Muscle of arm (tissue), 12 donors: ENCODE measurements around the gene GRAMD4. TPM values are rescaled to one million over a fixed set of nuclear protein-coding genes. Genes with fewer than 3 reads are reported as not detected.

ENCODE experiments used
- DNase-seq: peaks from one replicate; pipeline ENCODE4 v3.0.0-alpha.2; 2013
- polyA plus RNA-seq, 12 donors: library from polyadenylated mRNA; unstranded; fragments of 120-200 nt; gene quantifications; one replicate each; pipeline ENCODE4 v1.2.1, GENCODE V29; 2013; ENCODE audit not compliant: insufficient read length in 12 of 12

The GRAMD4 gene
- polyA plus RNA-seq, 12 donors = 11.0 to 93.7 (median 14.9) TPM

DNA sequence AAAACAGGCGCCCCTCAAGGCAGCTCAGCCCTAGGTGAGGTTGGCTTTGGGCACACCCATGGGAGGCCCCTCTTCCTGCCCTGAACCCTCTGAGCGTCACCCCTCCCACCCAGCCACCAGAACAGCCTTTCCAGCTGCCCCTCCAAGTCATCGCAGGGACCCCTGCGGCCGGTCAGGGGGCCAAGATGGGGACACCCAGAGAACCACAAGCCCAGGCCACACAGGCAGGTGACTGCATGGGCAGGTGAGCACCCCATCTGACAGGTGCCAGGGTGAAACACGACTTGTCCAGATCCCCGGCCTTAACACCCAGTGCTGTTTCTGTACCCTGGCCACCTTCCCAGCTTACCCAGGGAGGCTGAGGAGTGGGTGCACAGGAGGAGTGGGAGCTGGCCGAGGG, 24.6 kb upstream of the GRAMD4 start:
- DNase-seq = no peak

DNA sequence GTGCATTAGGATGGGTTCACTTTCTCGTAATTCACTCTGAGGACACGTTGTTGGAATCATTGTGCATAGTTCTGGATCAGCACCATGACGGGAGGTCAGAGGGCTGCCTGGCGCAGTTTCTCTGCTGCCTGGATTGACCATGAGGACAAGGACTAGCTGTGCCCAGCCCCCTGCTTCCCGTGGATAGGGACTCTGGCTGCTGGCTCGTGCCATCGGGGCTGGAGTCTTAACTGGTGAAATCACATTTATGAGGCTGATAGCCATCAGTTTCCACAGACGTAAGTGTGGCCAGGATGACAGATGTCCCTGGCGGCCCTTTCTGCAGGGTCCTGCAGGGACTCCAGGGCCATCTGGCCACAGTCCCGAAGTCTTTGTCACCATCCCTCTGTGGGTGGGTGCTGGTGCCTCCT, 24.1 kb upstream of the GRAMD4 start:
- no peak for DNase-seq

DNA sequence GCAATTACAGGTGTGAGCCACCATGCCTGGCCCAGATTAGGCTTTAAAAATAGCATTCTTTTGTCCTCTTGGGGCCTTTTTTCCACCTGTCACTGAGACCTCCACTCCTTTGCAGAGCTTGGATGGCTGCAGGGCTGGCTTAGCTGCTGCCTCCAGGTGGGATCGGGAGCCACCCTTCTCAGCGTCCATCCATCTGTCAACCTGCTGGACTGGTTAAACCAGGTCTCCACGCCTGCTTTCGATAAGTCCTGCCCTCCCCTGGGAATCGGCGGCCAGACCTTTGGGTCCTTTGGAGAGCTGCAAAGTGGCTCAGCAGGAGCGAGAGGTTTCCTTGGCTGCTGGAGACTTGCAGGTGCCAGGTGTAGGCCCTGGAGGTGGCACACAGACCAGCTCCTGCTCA, 23.4 kb upstream of the GRAMD4 start:
- no peak for DNase-seq

DNA sequence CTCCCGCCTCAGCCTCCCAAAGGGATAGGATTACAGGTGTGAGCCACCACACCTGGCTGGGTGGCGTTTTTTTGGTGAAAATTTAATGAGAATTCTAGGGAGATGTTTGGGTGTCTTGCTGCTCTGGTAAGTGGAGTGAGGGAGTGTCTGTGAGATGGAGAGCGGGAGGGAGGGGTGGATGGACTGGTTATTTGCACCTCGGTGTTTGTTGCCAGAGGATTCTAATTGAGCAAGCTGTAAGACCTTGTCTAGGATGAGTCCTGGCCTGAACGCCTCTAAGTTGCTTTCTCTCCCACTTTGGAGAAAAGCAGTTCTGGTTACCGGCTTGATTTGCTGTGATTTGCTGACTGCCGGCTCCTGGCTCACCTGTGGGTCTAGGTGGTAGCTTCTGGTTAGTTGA, 22.0 kb upstream of the GRAMD4 start:
- DNase-seq = no peak

DNA sequence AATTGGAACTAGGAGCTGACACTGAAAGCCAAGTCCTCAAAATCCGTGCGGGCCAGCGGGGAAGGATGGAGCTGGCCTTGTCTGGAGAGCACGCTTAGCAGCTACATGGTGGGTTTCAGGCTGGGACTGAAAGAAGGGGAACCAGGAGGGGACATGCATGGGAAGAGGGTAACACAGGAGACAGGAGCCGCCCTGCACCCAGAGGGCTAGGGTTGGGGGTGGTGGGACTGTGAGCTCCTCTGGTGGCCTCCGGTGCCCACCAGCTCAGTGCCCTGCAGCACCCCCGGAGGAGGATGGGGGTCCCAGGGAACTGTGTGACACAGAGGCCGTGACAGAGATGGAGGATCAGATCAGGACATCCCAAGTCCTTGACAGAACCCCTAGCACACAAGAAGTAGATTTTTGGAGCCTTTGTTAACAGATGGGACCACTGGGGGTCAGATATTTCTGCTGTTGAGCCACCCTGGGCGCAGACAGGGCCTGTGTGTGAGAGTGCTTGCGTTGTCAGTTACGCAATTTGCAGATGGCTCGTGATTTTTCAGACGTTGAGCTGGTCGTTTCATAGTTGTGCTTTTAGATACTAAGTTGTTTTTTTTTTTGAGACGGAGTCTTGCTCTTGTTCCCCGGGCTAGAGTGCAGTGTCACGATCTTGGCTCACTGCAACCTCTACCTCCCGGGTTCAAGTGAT, 21.3 kb upstream of the GRAMD4 start:
- no peak for DNase-seq

DNA sequence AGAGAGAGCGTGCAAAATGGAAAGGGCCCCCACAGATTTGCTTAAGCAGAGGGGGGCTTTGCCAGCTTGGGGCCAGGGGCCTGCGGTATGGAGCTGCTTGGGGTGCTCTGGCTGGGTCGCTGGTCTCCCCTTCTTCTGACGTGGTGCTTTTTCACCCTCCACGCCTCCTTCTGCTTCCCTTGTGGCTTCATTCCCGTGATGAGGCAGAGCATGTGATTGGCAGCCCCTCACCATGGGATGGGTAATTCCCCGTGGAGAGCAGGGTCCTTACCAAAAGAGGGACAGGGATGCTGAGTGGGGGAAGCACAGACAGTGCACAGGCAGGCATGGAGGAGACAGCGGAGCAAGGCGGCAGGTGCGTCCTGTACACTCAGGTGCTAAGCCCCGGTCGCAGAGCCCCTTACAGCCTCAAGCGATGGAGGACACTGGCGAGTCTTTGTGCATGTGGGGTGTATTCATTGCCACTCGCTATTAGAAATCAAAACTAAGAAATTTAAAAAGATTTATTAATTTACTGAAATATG, 19.9 kb upstream of the GRAMD4 start:
- no peak for DNase-seq

DNA sequence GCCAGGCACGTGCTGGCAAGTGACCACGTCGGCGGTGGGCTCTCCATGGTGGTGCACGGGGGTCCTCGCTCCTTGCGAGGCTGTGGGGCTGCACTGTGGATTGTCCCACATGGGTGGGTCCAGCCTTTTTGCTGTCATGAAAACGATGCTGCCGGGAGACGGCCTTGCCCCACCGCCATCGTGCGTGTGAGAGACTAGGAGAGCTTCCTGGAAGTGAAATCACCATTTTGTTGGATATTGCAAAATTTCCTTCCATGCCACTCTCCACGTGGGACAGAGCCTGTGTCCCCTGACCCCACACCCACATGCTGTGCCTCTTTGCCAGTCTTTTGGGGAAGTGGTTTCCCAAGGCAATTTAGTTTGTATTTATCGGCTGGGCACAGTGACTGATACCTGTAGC, 18.2 kb upstream of the GRAMD4 start:
- DNase-seq = no peak

DNA sequence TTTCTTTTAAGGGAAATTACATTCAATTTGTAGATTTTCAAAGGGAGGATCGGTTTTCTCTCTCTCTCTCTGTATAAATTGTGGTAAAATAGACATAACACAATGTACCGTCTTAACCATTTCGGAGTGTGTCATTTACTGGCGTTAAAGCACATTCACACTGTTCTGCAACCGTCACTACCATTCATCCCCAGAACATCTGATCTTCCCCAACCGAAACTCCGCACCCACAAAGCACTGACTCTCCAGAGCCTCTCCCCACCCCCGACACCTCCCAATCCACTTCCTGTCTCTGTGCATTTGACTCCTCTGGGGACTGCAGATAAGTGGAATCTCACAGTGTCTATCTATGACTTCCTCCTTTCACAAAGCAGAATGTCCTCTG, 15.9 kb upstream of the GRAMD4 start:
- no peak for DNase-seq

DNA sequence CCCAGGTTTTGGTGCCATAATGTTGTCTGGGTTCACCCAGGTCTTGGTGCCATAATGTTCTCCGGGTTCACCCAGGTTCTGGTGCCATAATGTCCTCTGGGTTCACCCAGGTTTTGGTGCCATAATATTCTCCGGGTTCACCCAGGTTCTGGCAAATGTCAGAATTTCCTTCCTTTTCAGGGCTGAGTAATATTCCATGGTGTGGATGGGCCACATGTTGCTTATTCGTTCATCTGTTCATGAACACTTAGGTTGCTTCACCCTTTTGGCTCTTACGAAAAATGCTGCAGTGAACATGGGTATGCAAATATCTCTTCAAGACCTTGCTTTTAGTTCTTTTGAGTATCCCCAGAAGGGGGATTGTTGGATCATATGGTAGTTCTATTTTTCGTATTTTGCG, 15.1 kb upstream of the GRAMD4 start:
- no peak for DNase-seq

DNA sequence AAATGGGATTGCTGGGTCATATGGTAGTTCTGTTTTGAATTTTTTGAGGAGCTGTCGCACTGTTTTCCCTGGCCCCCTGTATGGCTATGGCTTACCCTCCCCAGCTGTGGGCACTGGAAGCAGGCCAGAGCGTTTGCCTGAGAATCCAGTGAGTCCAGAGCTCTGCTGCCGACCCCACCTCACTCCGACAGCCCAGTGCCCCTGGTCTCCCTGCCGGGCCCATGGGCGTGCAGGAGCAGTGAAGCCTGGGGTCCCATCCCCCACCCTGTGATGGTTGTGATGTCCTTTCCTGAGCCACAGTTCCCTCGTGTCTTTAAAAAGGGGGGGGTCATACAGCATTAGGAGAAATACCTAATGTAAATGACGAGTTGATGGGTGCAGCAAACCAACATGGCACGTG, 13.3 kb upstream of the GRAMD4 start:
- DNase-seq = no peak

DNA sequence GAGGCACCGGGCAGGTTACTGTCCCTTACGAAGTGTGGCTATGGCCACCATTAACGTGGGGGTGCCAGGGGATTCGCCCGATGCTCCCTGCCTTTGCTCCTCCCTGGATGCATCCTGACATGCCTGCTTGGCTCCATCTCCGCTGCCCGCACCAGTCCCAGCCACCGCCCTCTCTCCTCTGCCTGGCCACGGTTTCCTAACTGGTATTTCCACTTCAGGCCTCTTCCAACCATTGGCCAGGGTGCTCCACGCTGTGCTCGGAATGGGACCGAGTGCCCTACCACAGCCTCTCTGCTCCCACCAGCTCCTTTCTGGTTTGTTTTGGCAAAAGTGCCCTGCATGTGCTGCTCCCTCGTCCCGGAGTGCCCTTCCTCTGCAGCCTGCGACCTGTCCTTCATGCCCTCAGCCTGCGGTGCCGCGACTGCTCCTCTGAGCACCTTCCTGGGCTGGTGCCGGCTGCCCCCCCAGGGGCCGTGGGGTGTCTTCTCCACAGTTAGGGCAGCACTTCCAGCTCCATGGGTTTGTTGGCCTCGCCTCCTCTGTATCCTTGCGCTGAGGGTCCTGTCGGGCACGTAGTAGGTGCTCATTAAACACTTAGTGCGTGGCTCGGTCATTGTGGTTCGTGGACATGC, 12.6 kb upstream of the GRAMD4 start:
- no peak for DNase-seq

DNA sequence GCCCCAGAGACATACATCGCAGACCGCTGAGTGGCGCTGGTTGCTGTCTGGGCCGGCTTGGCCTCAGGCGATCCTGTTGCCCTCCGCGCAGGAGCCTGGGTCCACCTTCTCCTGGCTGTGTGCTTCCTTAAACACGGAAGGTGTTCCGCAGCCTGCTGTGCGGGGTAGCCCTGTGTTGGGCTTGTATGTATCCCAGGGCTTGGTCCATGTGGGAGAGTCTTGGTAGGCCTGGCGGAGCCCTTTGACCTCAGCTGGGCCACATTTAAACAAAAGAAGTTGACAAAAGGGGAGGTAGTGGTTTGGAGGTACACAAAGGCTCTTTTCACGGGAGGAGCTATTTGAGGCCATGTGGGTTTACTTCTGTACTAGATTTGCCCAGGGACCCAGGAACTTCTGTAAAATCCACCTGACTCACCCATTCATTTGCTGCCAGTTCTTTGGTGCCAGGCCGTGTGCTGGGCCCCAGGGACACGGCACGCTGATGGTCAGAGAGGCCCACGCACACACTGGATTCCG, 11.0 kb upstream of the GRAMD4 start:
- no peak for DNase-seq

DNA sequence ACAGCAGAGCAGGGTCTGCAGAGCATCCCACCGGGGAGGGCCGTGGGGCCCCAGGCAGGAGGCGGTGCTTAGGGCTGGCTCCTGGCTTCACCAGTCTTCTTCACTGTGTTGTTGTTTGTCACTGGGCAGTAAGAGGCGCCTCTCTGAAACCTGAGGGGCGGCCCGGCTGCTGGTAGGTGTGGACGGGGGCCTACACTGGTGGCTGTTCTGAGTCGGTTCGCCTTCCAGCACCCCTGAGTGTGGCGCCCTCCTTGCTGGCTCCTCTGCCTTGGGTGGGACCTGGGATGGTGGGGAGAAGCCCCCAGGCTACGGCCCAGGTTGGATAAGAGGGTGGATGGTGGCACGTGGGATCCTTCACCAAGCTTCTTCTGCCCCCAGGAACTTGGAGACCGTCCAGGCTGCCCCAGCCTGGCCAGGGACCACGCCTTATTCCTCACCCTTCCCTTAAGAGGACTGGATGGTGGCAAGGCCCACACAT, 10.4 kb upstream of the GRAMD4 start:
- DNase-seq = no peak

DNA sequence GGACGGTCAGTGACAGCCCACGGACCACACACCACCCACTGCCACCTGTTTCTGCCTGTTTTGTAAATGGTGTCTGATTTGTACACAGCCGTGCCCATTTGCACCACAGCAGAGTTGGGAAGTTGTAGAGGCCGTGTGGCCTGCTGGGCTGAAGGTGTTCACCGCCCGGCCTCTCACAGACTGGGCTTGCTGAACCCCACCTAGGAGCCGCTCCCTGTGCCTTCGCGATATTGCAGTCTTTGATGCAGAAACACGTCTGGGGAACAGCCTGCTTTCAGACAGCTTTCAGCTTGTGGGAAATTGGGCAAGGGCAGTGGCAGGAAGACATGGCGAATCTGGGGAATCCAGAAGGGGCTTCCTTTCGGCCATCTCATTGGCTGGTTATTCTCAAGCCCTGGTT, 9.8 kb upstream of the GRAMD4 start:
- no peak for DNase-seq

DNA sequence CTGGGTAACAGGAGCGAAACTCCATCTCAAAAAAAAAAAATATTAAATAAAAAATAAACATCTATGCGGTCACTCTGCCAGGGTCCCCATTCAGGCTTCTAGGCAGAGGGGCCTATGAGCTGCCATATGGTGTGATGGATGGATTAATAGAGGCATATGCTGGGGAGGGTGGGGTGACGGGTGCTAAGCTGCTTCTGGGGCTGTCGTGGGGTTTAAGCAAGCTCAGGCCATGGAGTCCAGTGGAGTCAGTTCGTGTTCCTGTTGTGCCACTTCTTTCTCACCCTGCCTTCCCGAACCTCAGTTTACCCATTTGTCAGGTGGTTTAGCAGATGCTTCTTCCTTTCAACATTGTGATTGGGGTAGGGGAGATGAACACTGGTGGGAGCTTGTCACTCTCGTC, 9.0 kb upstream of the GRAMD4 start:
- DNase-seq = no peak

DNA sequence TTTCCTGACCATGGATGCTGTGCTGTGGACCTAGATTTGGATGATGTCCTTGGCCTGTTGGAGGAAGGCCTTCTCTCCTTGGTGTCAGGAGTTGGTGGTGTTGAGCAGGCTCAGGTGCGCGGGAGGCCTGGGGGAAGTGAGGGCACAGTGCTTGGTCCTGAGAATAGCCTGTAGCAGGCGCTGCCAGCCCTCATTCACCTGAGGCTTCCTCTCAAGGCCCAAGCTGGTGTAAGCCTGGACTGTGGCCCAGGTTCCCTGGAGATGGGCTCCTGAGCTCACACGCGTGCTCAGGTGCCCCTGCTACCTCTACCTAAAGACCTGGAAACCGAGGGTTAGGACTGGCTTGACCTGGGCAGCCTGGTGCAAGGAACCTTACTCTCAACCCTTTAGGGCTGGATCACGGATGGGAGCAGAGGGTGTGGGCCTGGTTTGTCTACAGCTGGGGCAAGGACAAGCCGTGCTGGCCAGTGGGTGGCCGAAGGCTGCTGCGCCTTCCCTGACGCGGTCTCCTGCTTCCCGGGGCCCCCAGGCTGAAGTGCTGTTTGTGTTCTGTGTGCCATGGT, 7.8 kb upstream of the GRAMD4 start:
- DNase-seq = no peak

DNA sequence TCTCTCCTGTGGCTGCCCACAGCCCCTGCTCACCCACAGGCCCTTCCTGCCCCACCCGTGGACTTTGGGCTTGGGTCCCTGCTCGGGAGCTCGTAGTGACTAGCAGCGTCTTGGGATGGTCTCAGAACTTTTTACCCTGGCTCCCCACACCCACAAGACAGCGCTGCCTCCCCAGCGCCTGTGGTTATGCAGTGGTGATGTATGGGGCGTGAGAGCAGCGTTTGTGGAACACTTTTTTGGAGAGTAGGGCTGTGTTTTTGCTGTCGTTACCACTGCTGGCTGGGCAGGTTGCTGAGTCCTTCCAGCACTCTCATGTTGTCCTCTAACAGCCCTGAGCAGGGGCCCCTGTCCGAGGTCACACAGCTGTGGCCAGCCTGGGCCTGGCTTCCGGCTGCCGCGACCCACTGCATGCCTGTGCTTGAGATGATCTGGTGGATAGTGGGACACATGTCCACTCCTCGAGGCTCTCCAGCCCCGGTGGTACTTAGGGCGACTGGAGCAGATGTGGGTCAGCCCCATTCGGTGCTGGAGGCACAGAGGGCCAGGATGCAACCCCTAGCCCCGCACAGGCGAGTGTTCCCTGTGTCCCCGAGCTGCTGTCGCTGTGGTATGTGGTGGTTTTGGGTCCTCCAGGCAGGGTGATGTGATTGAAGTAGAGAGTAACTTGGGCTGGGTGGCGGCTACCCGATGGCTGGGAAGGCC, 7.1 kb upstream of the GRAMD4 start:
- no peak for DNase-seq

DNA sequence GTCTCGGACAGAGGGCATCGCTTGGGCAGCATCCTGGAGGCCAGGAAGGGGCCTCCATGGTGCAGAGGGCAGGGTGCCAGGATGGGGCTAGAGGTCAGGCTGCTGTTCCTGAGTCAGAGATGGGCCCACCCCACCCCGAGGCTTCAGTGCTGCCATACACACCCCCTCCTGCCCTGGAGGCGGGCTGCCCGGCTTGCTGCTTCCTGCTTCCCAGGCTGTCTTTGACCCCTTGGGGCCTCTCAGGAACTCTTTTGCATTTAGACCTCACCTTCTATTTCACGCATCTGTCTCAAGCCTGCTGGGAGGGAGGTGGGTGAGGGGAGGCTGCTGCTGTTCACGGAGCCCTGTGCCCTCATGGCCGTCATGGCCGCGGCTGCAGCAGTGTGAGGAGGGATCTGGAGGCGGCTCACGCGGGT, 6.6 kb upstream of the GRAMD4 start:
- no peak for DNase-seq

DNA sequence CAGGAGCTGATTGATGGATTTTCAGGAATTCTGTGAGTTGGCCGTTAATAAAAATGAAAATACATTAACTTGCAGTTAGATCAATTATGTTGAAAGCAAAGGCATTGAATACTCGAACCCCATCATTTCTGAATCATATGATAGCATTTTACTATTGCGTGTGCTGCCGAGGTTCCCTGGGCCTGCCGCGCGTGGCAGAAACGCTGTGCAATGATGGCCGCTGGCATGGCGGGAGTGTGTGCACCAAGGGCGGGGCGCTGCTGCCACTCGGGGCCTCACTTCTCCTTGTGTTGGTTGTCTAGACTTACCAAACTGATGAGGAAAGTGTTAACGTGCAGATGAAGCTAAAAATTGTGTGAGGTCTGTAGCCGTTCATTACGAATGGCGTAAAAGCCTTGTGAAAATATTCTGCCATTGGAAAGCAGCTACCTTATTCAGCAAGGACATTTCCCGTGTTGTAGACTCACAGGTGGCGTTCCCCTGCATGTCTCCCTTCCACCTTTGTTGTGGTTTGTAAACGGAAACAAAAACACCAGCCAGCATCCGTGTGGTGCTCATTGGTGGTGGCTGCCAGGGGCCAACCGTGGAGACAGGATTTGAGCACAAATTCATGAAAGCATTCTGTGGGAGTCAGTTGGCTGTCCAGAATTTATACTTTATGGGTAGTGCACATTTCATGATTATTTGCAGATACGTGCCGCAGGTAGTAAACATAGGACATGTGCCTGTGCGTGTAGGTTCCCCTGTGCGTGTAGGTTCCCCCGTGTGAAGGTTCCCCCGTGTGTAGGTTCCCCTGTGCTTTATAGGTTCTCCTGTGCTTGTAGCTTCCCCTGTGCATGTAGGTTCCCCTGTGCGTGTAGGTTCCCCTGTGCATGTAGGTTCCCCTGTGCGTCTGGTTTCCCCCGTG, 5.9 kb upstream of the GRAMD4 start:
- no peak for DNase-seq

DNA sequence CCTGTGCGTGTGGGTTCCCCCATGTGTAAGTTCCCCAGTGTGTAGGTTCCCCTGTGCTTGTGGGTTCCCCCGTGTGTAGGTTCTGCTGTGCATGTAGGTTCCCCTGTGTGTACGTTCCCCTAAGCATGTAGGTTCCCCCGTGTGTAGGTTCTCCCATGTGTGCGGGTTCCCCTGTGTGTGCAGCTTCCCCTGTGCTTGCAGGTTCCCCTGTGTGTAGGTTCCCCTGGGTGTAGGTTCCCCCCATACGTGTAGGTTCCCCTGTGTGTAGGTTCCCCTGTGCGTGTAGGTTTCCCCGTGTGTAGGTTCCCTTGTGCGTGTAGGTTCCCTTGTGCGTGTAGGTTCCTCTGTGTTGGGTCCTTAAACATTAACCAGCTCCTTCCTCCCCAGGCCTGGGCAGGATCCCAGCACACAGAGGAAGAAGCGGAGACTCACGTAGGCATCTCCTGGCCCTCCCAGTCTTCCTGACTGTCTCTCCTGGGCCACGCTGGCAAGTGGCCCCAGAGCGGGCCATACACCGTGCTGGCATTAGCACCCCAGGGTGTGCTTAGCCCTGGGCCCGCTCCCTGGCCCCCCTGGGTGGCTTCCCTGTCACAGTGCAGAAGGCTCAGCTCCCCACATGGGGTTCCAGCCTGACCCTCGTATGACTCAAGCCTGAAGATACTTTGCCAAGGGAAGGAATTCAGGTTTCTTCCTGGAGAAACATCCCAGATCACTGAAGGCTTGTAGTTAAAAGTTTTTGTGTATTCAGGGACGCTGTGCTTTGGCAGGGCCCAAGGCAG, 2.8 kb upstream of the GRAMD4 start:
- no peak for DNase-seq
